Right lobe of liver (tissue), 4 donors: ENCODE measurements around the gene RASGRP1.

ENCODE experiments used
- CTCF ChIP-seq, 4 donors: fragments of 200-600 bp in 3 of 4; fragments of 450-650 bp in 1 of 4; IDR thresholded peaks; one replicate each; pipeline versions ENCODE4 v1.5.1 to v1.8.0; 2016 to 2022; ENCODE audit warnings: antibody characterized with exemption in 4 of 4, mild to moderate bottlenecking in 2 of 4
- POLR2A ChIP-seq: fragments of 450-650 bp; IDR thresholded peaks from one replicate; pipeline ENCODE4 v1.6.1; 2017; ENCODE audit warnings: antibody characterized with exemption, mild to moderate bottlenecking
- donor health status: DM: no; HTN: no; CAD: no.
- donor health status: DM: no; HTN: no; CAD: no.
- donor health status: DM: no; HTN: yes; CAD: no.

DNA sequence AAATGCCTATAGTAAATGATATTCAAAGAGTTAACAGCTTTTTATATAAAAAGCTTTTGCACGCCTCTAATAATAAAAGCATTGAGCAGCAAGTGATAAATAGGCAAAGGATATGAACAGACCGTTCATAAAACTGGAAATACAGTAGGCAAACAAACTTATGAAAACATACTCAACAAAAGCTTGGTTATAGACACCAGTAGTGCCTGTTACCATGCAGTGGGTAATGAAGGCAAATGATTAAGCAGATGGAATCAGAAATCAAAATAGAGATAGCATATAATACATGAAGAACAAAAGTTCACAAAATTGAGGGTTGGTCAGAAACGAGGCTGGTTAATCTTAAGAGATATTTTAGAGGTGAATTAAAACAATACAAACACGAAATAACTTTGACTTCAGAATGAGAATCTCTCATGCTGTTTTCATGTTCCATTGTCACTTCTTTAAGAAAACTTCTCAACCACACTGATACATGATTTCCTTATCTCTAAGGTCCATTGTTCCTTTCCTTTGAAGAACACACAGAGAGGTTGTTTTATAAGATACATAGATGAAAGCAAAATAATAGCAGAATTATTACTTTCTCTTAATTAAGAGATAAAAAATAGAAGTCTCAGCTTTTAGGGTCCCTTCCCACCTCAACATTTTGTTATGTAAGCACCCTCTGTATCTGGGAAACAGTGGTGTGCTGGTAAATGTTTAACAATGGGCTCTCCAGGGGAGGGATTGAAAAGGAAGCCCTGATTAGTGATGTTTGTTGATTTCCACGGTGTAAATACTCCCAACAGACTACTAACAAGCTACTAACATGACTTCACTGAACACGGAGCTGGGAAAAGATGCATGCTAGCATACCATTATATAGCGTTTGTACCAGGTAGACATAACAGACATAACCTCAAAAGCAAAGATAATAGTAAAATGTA lies 12.6 kb downstream of the RASGRP1 start:
- TF ChIP-seq POLR2A (no peak), CTCF (IDR thresholded peaks at IDR 0.05) (no peak)
